ENCODE data around the gene CAD. TPM values are rescaled to one million over a fixed set of nuclear protein-coding genes. Genes with fewer than 3 reads are reported as not detected.

The CAD gene
- total and polyA plus RNA-seq, 4 donors = 6.3 to 23.2 (median 13.5) TPM

GRCh38 chr2:27281855-27282559 lies 64.8 kb downstream of the CAD start, which contains the start of gene TRIM54:
TRIM54 (plus strand) TSS chr2:27282429; CDS start chr2:27282732, 303 bp downstream.
- no peak for DNase-seq (ENCODE audit: low spot score)
- no peak within 1 kb of the TSS for H3K4me3 ChIP-seq (ENCODE audit: low read depth in 1 of 3, low read length in 3 of 3)
- WGBS = 83% methylated on average over 5 of the region's 5 CpGs

GRCh38 chr2:27282892-27283291 lies 65.7 kb downstream of the CAD start:
- Histone ChIP-seq H3K27me3 (ENCODE audit: control insufficient read depth in 4 of 4, insufficient read depth in 4 of 4, low read length in 3 of 4) (peaks cover 0 to 4% (median 0%) of the 10 kb centered on the region in 4 donors), H3K4me1 (ENCODE audit: control insufficient read depth in 4 of 4, insufficient read depth in 4 of 4, low read length in 3 of 4) (peaks cover 0 to 3% (median 0%) of the 10 kb centered on the region in 4 donors), H3K9ac (ENCODE audit: low read depth in 1 of 2, low read length in 2 of 2) (no peak overlapping the region), H3K27ac (ENCODE audit: low read depth in 1 of 2, low read length in 2 of 2) (no peak overlapping the region), H3K4me3 (ENCODE audit: low read depth in 1 of 3, low read length in 3 of 3) (no peak overlapping the region), H3K36me3 (ENCODE audit: control insufficient read depth in 4 of 4, insufficient read depth in 3 of 4, low read depth in 1 of 4, low read length in 3 of 4) (no peaks in the 10 kb centered on the region), H3K9me3 (ENCODE audit: control insufficient read depth in 4 of 4, low read length in 3 of 4) (no peaks in the 10 kb centered on the region)
- no peak for DNase-seq (ENCODE audit: low spot score)
- WGBS = 62% methylated on average over 5 of the region's 5 CpGs
- no peak for TF ChIP-seq ZBTB33 (IDR thresholded peaks at IDR 0.05)
- no peak for TF ChIP-seq ATF3 (IDR thresholded peaks at IDR 0.05)
- TF ChIP-seq CTCF (IDR thresholded peaks at IDR 0.05; ENCODE audit: low read depth, low read length, missing input control) = no peak
- TF ChIP-seq FOXA2 (IDR thresholded peaks at IDR 0.05) = no peak
- TF ChIP-seq EGR1 (IDR thresholded peaks at IDR 0.05; ENCODE audit: low read depth in 2 of 2) = no peak
- TF ChIP-seq HNF4A (conservative IDR thresholded peaks at IDR 0.05) = no peak
- TF ChIP-seq FOXA1 (IDR thresholded peaks at IDR 0.05) = no peak
- no peak for TF ChIP-seq MAX (IDR thresholded peaks at IDR 0.05)

More at GRCh38 chr2:27281855-27282559, 64.8 kb downstream of the CAD start, which contains the start of gene TRIM54:
- H3K9ac ChIP-seq (ENCODE audit: low read depth in 1 of 2, low read length in 2 of 2) = no peak within 1 kb of the TSS
- peaks cover 0 to 4% (median 0%) of the 10 kb centered on the region in 4 donors for H3K27me3 ChIP-seq (ENCODE audit: control insufficient read depth in 4 of 4, insufficient read depth in 4 of 4, low read length in 3 of 4)
- no peaks in the 10 kb centered on the region for H3K9me3 ChIP-seq (ENCODE audit: control insufficient read depth in 4 of 4, low read length in 3 of 4)
- no peaks in the 10 kb centered on the region for H3K36me3 ChIP-seq (ENCODE audit: control insufficient read depth in 4 of 4, insufficient read depth in 3 of 4, low read depth in 1 of 4, low read length in 3 of 4)
- H3K4me1 ChIP-seq (ENCODE audit: control insufficient read depth in 4 of 4, insufficient read depth in 4 of 4, low read length in 3 of 4) = peaks cover 0 to 3% (median 0%) of the 10 kb centered on the region in 4 donors
- no peak for TF ChIP-seq ATF3 (IDR thresholded peaks at IDR 0.05)
- TF ChIP-seq RXRA (IDR thresholded peaks at IDR 0.05) = no peak
- no peak for TF ChIP-seq JUND (IDR thresholded peaks at IDR 0.05)
- TF ChIP-seq HNF4G (IDR thresholded peaks at IDR 0.05) = no peak
- no peak for TF ChIP-seq GABPA (IDR thresholded peaks at IDR 0.05 in 1 of 2, conservative IDR thresholded peaks at IDR 0.05 in 1 of 2)
- TF ChIP-seq EGR1 (IDR thresholded peaks at IDR 0.05; ENCODE audit: low read depth in 2 of 2) = no peak
- no peak for TF ChIP-seq ZBTB33 (IDR thresholded peaks at IDR 0.05)
- TF ChIP-seq SP1 (IDR thresholded peaks at IDR 0.05) = no peak
- TF ChIP-seq REST (IDR thresholded peaks at IDR 0.05) = no peak
- no peak for TF ChIP-seq FOXA2 (IDR thresholded peaks at IDR 0.05)
- TF ChIP-seq YY1 (IDR thresholded peaks at IDR 0.05) = no peak
- H3K27ac ChIP-seq (ENCODE audit: low read depth in 1 of 2, low read length in 2 of 2) = no peak within 1 kb of the TSS

Data from liver (tissue), 9 donors.